Adrenal gland (tissue), 5 donors: ENCODE measurements around the gene ARL4D.

Experiments used
- CTCF ChIP-seq, 6 experiments: fragments of 450-650 bp in 4 of 6; fragments of 200-600 bp in 2 of 6; sonication (generic) in 1 of 6; IDR thresholded peaks; 1 replicate in 5 of 6; 2 replicates in 1 of 6; pipeline versions ENCODE4 v1.5.1 to v1.8.0; 2016 to 2021; ENCODE audit warnings: antibody characterized with exemption in 6 of 6, mild to moderate bottlenecking in 2 of 6, moderate library complexity in 1 of 6
- POLR2A ChIP-seq, 2 donors: fragments of 450-650 bp; IDR thresholded peaks; one replicate each; pipeline ENCODE4 v1.6.1; 2017; ENCODE audit warnings: antibody characterized with exemption in 2 of 2, mild to moderate bottlenecking in 2 of 2, moderate library complexity in 1 of 2
- donor health status: DM: no; HTN: no; CAD: no.

DNA sequence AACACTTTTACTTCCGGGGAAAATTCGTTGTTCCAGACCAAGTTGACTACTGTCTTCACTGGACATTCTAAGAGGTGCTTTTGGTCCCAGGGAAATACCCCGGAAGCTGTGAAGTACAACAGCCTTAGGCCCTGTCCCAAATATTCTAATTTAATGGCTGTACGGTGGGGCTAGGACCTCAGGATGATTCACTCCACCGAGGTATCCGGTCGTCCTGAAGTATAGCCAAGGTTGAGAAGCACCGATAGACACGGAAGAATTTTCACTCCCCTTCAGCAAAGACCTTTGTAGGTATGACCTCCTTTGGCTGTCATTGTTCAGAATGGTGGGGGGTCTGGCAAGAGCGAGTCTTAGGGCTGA, 34.9 kb upstream of the ARL4D start:
- TF ChIP-seq CTCF (IDR thresholded peaks at IDR 0.05) (no peak), POLR2A (IDR thresholded peaks at IDR 0.05) (no peak)
